NCI-H1092 treated with DMSO at 0.1 percent for 48 hours (cell line): ENCODE results near the gene MDFIC.

Source experiments
- DNase-seq: peaks from one replicate; lab custom pipeline; 2025; lab: John Stamatoyannopoulos, UW

MDFIC gene

DNA sequence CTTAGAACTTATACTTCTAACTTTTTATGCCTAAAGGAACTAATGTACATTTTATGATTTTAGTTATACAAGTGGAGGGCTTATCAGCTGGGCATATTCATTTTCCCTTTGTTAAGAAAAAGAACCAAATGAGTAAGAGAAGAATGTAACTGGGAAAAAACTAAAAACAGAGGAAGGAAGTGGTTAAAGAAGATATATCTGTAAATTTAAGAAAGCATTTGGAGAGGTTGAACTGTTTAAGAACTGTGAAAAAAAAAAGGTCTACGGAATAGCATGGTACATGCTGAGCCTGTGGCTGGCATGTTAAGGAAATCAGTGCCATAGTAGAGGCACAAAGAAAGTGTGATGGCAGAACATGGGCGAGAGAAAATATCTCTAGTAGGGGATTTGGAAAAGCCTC, 6.2 kb downstream of the MDFIC start:
- no peak for DNase-seq

DNA sequence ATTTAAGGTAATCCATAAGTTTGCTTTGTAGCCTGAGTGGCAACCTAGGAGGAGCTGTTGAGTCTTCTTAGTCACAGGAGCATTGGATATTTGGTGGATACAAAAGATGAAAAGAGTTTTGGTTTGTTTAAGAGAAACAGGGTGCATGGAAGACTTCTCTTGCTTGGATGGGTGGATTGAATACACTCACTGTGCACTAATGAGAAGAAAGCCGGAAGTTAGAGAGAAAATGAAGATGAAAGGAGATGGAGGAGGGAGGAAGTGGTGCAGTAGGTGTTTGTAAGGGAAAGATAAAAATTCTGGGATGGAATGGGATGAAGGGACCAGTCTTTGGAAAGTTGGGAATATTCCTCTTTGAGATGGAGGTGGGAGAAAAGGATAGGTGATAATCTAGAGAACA, 7.7 kb downstream of the MDFIC start:
- DNase-seq: no peak

DNA sequence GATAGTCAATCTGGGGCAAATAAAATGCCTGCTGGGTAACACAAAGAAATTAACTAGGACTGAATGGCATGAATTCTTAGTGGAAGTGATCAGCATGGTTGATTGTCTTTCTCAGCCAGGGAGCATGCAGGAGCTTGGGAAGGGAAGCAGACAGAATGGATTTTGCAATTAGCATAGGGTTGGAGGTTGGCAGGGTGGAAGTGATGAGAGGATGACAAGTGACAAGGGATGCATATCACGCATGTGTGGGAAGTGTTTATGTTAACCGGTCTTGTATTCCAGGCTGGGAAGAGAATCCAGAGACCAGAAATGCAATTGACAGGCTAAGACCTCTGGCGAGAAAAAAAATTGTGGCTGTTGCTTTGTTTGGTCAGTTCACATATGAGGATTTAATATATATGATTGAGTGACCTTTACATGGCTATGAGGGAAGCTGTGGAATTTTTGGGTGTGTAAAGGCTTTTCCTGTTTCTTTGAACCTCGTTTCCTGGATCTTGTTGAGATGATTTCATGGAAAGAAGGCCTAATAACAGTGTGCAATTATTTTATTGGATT, 8.3 kb downstream of the MDFIC start:
- no peak for DNase-seq

DNA sequence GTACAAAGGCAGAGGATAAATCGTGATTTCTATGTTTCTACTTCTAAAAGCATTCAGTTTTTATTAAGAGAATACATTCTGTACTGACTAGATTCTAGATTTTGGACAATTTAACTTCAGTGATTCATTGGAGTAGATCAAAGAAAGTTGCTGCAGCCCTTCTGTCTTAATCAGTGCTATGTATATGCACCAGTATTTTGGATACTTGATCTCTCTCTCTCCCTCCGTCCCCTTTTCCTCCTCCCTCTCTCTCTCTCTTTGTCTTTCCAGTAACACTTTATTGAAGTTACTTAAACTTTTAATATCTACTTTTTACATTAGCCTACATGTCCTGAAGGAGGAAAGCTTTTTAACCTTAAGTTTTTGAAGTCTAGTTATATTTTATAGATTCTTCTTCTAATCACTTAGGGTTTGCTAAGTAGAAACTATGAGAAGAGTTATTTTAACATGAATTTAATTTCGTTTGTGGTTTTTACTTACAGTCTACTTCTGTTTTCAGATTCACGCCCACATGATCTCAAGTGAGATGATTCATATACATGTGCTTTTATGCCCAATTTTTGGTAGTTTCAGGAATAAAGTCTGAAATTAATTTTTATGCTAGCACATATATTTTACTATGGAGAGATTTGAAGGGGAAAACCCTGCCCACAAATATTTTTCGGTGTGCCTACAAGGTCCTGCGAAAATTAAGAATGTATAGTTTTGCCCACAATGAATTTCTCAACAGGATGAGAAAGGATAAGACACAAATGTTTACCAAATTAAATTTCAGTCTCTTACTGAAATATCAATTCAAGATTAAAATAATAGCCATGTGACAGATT, 9.1 kb downstream of the MDFIC start:
- DNase-seq: no peak

DNA sequence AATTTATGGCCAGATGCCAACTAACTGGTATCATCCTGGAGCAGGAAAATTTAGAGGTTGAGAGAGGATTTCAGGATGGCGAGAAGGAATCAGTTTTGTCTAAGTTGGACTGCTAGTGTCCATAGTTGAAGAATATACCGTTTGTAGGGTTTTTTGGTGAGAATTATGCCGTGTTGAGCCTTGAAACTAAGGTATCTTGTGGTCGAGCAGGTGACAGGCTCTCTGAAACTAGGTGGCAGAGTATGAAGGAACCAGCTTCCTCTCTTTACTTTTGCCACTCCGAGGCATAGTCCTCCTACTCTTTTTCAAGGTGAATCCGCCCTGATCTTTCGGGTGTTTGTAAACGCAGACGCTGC, 9.7 kb downstream of the MDFIC start:
- no peak for DNase-seq

DNA sequence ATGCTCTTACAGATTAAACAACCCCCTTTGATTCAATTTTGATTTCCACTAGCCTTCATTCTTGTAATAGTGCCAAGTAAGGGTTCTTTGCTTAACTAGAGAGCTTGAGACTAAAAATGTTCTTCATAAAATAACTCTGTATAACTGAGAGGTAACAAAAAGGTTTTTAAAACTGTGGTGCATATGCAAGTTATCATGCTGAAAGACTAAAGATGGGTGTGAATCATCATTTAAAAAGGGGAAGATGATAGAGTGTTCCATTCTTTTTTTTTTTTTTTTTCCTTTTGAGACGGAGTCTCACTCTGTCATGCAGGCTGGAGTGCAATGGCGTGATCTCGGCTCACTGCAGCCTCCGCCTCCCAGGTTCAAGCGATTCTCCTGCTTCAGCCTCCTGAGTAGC, 11.1 kb downstream of the MDFIC start:
- DNase-seq: no peak

DNA sequence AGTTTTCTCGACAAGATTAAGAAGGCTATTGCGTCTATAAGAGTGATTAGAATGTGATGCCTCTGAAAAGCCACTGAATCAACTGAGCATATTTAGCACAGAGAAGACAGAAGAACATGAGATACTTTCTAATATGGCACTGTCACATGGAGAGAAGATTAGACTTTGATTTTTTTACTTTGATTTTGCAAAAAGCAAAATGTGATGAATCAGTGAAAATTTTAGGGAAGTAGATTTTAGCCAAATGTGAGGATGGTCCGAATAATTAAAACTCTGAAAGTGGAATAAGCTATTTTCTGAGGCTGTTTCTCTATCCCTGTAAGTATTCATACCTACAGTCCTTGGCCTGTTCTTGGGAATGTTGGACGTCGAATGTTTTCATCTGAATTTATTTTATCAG, 11.8 kb downstream of the MDFIC start:
- no peak for DNase-seq

DNA sequence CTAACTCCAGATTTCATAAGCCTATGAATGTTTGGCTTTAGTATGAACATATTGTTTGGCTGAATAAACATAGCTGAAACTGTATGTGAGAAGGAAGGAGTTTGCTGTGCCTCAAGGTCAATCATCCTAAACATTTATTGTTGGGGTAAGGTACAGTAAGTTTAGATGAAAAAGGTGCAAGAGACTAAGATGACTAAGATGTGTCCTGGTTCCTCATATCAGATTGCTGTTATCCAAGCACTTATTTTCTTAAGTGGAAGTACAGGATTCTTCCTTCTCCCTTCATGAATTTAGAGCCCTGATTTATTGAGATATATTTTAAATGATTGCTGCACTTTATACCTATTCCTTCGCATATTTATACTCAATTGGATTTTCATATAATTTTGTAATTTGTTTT, 12.2 kb downstream of the MDFIC start:
- no peak for DNase-seq

DNA sequence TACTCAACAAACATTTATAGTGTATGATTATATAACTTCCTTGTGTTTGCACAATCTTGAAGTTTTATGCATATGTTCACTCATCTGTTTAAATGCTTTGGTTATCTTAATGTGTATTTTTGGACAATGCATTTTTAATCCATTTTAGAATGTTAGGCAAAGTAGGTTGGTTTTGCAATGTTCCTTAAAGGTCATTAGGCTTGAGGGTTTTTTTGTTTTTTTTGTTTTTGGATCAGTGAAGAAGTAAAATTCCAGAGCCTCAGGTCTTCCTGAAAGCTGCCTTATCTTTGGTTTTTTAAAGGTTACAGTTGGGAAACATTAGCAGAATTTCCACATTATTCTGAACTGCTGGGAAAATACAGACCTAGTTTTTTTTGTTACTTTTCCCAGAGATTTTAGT, 12.8 kb downstream of the MDFIC start:
- DNase-seq: no peak

DNA sequence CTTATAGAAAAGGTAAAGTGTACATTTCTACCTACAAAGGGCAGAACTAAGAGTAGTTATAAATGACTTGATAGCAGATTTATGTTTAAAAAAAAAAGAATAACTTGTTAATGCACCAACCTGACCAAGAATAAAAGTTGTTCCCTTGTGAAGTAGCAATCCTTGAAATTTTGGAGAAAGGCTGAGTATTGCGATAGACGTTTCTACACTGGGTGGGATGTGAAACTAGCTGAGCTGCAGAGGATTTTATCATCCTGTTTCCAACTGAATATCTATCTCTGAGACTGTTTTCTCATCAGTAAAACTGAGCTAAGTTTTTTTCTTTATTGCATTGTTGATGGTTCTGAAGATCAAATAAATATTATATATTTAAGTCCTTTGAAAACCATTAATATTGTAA, 14.6 kb downstream of the MDFIC start:
- DNase-seq: no peak

DNA sequence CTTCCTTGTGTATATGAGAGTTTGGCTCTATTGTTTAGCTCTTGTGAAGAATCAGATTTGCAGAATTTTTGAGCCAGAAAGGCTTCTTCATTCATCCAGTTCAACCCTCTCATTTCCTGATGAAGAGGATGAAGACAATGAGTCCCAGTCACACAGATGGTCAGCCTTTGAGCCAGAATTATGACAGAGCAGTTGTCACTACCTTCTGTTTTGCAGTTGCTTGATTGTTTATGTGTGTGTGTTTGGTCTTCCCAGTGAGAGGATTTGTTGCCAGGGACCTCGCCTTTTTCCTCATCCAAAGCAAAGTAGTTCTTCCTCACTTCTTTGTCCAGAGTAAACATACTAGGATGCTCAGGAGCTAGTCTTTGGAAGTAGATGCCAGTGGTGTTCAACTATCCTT, 15.6 kb downstream of the MDFIC start:
- no peak for DNase-seq

DNA sequence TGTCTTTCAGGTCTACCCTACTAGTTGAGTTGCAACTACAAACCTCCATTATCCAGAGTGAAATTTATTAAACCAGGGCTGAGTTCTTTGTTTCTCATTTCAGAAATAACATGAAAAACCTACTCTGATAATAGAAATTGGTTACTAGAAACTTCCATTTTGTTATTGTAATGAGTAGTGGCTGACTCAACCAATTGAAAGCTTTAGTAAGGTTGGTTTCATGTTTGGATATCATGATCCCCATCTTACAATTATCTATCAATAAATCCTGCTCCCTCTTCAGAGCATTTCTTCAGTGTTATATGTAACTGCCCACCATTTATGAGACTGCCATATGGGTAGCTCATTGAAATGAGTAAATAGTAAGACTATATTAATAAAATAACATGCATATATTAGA, 16.9 kb downstream of the MDFIC start:
- no peak for DNase-seq

DNA sequence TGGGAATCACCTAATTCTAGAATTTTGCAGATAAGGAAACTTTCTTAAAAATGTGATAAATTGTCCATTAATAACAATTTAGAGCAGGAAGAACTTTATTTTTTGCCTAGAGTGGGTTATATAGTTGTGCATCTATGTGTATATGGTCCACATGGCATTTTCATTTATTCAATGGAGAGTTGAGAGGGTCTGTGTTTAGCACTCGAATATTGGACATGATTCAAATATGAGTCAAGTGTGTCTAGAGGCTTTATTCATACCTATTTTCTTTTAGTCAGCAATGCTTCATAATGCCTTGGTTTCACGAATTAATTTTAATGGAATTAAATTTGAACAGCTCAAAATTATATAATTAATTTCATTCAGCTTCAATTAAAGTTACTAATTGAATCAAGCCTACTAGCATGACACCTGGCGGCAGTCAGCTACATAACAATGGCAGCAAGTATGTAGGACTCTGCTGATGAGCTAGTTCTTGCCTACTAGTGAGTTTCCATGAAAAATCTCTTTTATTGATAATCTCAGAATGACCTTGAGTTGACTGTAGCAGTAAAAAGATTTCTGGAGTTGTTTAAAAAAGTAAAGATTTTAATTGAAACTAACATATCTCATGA, 17.7 kb downstream of the MDFIC start:
- DNase-seq: peak; percentile 32

DNA sequence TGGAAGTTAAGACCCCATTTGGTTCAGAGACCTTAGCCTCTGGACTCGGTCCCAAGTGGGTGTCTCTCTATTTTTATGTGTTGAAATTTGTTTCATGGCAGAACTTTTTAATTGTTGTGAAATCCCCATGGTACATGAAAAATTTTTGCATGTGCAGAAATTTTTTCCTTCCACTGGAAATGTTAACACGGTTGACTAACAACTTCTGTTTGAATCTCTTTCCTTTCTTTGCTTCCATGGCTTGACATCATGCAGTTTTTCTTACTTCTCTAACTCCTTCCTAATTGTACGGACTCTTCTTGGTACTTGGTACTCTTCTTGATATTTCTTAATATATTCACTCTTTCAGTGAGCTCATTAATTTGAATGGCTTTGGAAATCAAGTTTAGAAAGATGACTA, 18.3 kb downstream of the MDFIC start:
- no peak for DNase-seq

DNA sequence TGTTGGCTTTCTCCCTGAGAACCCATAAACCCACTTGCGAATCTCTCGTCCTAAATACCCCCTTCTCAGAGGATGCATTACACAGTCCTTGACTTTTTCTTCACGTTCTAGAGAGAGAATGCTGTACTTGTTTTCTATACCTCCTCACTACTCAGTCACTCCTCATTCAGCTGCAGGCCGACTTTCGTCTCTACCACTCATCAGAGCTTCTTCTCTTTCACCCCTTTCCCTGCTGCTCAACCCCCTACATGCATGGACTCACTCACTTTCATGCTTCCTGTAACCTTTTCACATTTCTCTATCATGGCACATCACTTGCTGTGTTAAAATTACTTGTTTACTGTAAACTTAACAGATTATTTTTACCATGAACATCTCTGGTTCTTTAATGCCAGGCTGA, 19.8 kb downstream of the MDFIC start:
- no peak for DNase-seq

DNA sequence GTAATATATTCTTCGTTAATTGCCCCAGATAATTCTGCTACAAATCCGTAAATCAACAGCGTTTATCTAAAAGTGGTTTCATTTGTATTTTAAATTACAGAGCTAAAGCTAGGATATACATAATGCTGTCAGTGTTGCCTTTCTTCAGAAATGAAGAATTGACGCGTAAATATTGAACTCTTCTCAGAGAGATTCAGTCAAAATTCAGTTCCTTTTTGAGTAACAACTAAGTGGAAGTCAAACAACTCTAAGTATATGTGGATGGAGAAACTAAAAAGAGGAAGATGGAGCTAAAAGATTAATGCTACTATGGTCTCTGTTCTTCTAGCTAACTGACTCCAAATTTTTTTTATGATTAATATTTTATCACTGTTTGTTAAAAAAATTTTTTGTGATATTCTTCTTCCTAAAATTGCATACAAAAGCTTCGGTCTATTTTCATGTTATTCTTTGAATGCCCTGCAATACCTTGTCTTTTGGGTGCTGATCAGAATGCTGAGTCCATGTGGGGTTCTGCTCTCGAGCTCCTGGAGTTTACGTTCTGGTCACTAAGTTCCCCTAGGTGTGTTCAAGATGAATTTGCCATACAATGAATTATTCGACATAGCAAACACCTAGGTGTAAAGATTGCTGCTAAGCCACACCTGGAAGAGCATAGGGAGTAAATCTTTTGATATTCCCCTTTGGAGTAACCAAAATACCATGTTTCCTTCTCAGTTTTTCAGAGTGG, 20.7 kb downstream of the MDFIC start:
- DNase-seq: no peak

DNA sequence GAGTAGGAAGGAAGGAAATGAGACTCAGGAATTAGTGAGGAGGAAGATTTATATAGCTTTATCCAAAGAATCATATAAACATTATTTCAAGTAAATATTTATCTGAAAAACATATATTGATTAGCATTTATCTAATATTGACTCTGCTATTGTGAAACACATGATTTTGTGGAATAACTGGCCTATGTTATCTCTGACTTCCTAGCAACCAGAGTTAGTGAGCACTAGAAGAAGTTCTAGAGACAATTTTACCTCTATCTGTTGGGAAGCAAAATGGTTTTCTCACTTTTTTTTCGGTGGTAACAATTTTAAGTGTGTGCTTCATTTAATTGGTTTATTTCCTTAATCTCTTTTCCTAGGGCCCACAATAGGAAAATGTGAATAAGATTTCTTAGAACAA, 21.6 kb downstream of the MDFIC start:
- no peak for DNase-seq

DNA sequence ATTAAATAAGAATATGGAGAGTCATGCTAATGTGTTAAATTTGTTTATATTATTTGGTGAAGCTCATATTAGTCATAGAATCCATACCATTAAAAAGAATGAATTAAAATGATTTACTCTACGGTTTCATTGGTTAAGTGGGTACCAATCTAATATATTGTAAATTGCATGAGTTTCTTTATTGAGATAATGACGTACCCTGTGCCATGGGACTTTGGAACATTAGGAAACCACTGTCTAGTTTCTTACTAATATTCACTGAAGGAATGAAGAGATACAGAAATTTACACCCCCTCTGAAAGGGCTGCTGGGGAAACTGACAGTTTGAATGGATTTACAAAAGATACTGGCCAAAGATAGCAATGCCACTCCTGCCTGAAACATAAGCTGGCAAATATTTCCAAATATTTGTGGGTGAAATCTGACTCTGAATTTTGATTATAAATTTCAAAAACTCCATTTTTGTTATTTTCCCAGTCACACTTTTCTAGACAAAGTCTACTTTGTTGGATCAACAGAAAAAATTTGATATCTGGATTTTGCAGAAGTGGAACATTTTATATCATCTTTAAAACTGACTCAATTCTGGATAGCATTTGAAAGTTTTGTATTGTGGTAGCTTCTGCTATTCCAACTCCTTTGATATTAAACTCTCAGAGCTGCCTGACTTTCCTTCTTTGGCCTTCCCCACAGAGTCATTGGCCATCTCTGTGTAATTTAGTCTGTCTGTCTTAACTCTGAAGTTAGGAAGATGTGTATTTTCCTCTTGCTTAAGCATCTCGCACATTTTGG, 22.3 kb downstream of the MDFIC start:
- no peak for DNase-seq

DNA sequence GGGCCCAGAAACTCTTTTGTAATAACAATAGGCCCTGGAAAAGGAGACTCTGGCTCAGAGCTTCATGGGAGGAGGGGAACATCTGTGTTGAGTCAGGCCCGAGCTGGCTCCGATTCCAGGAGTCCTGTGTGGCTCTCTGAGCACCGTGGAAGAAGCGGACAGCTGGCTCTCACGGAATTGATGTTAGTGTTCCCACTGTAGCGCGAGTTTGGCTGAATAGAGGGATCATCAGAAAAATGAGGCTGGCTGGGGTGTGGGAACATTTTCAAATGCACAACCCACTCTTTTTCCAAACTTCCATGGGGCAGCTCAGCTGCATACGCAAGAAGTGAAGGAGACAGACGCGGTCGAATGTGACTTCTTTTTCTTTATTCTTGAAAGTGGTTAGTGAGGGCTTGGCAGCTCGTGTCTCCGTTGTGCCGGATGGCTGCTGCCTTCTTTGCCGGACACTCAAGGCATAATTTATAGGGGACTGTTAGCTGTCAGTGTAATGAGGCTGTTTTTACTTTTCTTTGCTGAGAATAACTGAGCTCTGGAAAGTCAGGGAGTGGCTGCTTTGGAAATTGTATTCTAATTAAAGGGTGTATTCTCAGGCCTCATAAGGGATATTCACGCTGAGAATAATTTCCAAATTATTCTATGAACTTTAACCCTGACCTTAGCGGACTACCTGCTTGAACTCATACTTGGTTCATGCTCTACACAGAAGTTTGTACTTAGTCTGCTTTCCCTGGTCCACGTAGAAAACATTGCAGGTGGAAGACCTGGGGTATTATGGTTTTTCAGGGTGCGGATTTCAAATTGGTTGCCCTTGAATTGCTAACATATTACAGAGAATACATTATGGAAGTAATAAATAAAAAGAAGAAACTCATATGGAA, 23.1 kb downstream of the MDFIC start:
- no peak for DNase-seq

DNA sequence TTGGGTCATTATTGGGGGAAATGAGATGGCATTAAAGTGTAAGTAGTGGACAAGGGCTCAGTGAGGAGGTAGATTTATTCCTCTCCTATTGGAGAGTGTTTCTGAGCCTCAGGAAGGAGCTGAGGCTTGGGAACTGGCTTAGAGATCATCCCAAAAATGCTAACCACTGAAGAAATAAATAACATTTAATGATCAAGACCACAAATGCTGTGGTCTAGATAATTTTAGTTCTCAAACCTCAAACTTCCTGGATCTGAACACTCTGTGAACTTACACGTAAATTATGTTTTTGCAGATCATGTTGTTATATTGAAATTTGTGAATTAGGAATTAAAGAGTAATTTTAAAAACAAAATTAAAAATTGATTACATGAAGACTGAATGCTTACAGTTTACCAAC, 27.3 kb downstream of the MDFIC start:
- DNase-seq: no peak

DNA sequence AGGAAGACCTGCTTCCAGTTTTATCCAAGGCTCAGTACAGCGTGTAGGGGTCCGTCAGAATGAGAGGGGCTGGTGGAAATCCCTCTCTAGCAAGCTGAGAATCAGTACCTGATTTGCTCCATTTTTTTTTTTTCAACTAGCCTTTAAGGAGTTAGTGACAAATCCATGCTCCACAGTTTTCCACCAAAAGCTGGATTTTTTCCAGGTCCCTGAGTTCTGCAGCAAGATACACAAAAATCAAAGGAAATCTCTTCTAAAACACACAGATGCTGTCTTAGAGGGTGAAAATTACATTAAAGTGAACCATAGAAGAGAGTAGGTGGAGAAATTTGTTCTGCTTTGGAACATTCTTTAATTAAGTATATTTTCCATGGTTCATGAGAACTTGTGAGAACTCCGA, 30.4 kb downstream of the MDFIC start:
- DNase-seq: no peak
